OCI-LY7 (cell line): ENCODE measurements around the gene PARVG. TPM values are rescaled to one million over a fixed set of nuclear protein-coding genes. Genes with fewer than 3 reads are reported as not detected.

Experiments
- BruUV-seq: library from RNA; stranded (reverse); fragments of 400-500 nt; replicated peaks from 2 replicates; lab custom pipeline; 2021; lab: Mats Ljungman, UMichigan
- CTCF ChIA-PET: fragments of 300-600 bp; sonication (Branson Sonifier 250); formaldehyde crosslinking; loops from one replicate; lab custom pipeline; 2022; ENCODE audit warnings: antibody characterized with exemption; ENCODE audit not compliant: unreplicated experiment; lab: Charles Lee
- POLR2A ChIA-PET: fragments of 300-600 bp; sonication (Branson Sonifier 250); formaldehyde crosslinking; loops from one replicate; lab custom pipeline; 2022; ENCODE audit warnings: antibody characterized with exemption; lab: Charles Lee
- DNase-seq: peaks from one replicate; pipeline ENCODE4 v3.0.0-alpha.2; 2015; ENCODE audit warnings: low spot score
- H2AFZ ChIP-seq: fragments of 200-600 bp; sonication (generic), shearing (Covaris generic); 2 replicates; pipeline ENCODE4 v1.6.1; 2014; ENCODE audit warnings: mild to moderate bottlenecking, antibody characterized with exemption, low read length, moderate library complexity
- H3K27ac ChIP-seq: fragments of 200-600 bp; sonication (generic); 2 replicates; pipeline ENCODE4 v1.5.1; 2014; ENCODE audit warnings: mixed run types, low read depth, mild to moderate bottlenecking, moderate library complexity, low read length, inconsistent platforms; ENCODE audit not compliant: poor library complexity, severe bottlenecking
- H3K36me3 ChIP-seq: fragments of 200-600 bp; sonication (generic); 2 replicates; pipeline ENCODE4 v1.6.1; 2014; ENCODE audit warnings: mild to moderate bottlenecking, antibody characterized with exemption, low read length, moderate library complexity, mixed read lengths; ENCODE audit not compliant: insufficient read depth
- H3K4me1 ChIP-seq: fragments of 200-600 bp; sonication (generic); 2 replicates; pipeline ENCODE4 v1.5.1; 2014; ENCODE audit warnings: mild to moderate bottlenecking, low read length; ENCODE audit not compliant: insufficient read depth, poor library complexity, severe bottlenecking
- H3K4me2 ChIP-seq: fragments of 200-600 bp; sonication (generic); 2 replicates; pipeline ENCODE4 v1.6.1; 2014; ENCODE audit warnings: mild to moderate bottlenecking, low read length
- H3K4me3 ChIP-seq: fragments of 200-600 bp; sonication (generic); 2 replicates; pipeline ENCODE4 v1.5.1; 2014; ENCODE audit warnings: mild to moderate bottlenecking, low read depth, low read length; ENCODE audit not compliant: poor library complexity, severe bottlenecking
- H3K79me2 ChIP-seq: fragments of 200-600 bp; sonication (generic); 2 replicates; pipeline ENCODE4 v1.6.1; 2016; ENCODE audit warnings: low read depth, mild to moderate bottlenecking, low read length, moderate library complexity, mixed read lengths; ENCODE audit not compliant: insufficient read depth
- H3K9me2 ChIP-seq: fragments of 200-600 bp; sonication (generic); 2 replicates; pipeline ENCODE4 v1.6.1; 2016; ENCODE audit warnings: mild to moderate bottlenecking, low read length, mixed read lengths; ENCODE audit not compliant: insufficient read depth
- H3K9me3 ChIP-seq: fragments of 200-600 bp; sonication (generic); 2 replicates; pipeline ENCODE4 v1.6.1; 2014; ENCODE audit warnings: mild to moderate bottlenecking, mixed run types, low read length, mixed read lengths
- H4K20me1 ChIP-seq: fragments of 200-600 bp; sonication (generic); 2 replicates; pipeline ENCODE4 v1.6.1; 2014; ENCODE audit warnings: mild to moderate bottlenecking, antibody characterized with exemption, low read length, moderate library complexity, mixed read lengths; ENCODE audit not compliant: insufficient read depth
- EZH2phosphoT487 ChIP-seq: fragments of 200-600 bp; sonication (generic); IDR thresholded peaks from 2 replicates; pipeline ENCODE4 v1.6.1; 2018; ENCODE audit warnings: low read depth, borderline replicate concordance, mild to moderate bottlenecking, mixed run types, antibody characterized with exemption, low read length, moderate library complexity, mixed read lengths
- intact Hi-C: fragments of 100-400 bp; cut with micrococcal nuclease; formaldehyde crosslinking; loops from one replicate; pipeline ENCODE4 v1.10.0; 2022; ENCODE audit not compliant: unreplicated experiment
- total RNA-seq, 2 experiments: library from RNA; depleted of rRNA in 1 of 2; stranded (reverse); fragments of >200 nt in 1 of 2; shearing (Covaris generic) in 1 of 2; gene quantifications; 2 replicates each; pipeline ENCODE4 v1.2.3, GENCODE V29; 2014 to 2022
- TF ChIP-seq, protein P1 (sequence below): fragments of 200-600 bp; sonication (generic); conservative IDR thresholded peaks from 2 replicates; pipeline ENCODE4 v1.5.1; 2014; ENCODE audit warnings: mild to moderate bottlenecking, antibody characterized with exemption, low read length, moderate library complexity, mixed read lengths

The PARVG gene
- total RNA-seq, 2 experiments from 2014 or later, result 0.85 to 7.7 TPM

DNA sequence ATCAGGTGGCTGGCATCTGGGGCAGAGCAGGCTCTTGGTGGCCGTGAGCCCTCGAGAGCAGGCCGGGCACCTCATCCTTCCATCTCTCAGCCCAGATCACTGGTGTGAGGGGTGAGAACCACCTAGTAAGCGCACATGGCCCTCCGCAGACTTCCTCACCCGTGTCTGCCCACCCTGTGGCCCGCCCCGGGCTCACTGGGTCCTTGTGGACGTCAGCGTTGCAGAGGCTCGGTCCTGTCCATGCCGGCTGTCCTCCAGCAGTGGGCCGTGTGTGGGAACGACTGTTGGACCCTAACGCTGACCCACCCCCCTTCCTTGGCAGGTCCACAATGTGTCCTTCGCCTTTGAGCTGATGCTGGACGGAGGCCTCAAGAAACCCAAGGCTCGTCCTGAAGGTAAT is 17.2 kb upstream of the PARVG start:
- Histone ChIP-seq H3K27ac (no peak overlapping the region), H3K9me3 (no peaks in the 10 kb centered on the region), H4K20me1 (no peaks in the 10 kb centered on the region), H3K9me2 (no peaks in the 10 kb centered on the region), H3K4me3 (no peak overlapping the region), H3K4me1 (no peaks in the 10 kb centered on the region), H3K4me2 (no peak overlapping the region), H3K36me3 (no peaks in the 10 kb centered on the region), H2AFZ (no peak overlapping the region), H3K79me2 (no peaks in the 10 kb centered on the region)
- intact Hi-C loops, result no loop called here
- CTCF ChIA-PET, result no interaction called here
- POLR2A ChIA-PET, result no interaction called here
- no peak for TF ChIP-seq EZH2phosphoT487
- TF ChIP-seq, protein P1, sequence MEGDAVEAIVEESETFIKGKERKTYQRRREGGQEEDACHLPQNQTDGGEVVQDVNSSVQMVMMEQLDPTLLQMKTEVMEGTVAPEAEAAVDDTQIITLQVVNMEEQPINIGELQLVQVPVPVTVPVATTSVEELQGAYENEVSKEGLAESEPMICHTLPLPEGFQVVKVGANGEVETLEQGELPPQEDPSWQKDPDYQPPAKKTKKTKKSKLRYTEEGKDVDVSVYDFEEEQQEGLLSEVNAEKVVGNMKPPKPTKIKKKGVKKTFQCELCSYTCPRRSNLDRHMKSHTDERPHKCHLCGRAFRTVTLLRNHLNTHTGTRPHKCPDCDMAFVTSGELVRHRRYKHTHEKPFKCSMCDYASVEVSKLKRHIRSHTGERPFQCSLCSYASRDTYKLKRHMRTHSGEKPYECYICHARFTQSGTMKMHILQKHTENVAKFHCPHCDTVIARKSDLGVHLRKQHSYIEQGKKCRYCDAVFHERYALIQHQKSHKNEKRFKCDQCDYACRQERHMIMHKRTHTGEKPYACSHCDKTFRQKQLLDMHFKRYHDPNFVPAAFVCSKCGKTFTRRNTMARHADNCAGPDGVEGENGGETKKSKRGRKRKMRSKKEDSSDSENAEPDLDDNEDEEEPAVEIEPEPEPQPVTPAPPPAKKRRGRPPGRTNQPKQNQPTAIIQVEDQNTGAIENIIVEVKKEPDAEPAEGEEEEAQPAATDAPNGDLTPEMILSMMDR, result no peak
- no peak for DNase-seq
- BruUV-seq, result no TSS peak

DNA sequence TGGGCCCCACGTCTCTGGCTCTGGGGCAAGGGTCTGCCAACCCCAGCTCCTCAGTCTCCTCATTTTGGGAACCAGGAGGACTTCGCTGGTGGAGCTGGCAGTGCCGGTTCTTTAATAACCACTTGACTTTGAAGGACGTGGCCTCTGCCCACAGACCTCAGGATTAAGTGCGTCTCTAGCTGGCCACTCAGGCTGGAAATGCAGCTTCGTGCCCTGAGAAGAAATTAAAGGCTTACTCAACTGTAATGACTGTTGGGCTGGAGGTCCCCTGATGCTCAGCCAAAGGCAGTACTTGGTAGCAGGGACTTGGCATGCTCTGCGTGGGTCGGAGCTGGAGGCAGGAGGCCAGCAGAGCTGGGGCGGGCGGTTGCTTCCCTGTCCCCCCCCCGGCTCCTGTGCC is 16.7 kb upstream of the PARVG start:
- ChIA-PET POLR2A (no interaction called here), CTCF (no interaction called here)
- Histone ChIP-seq H3K9me3 (no peaks in the 10 kb centered on the region), H3K4me2 (no peak overlapping the region), H3K4me3 (no peak overlapping the region), H2AFZ (no peak overlapping the region), H3K79me2 (no peaks in the 10 kb centered on the region), H3K4me1 (no peaks in the 10 kb centered on the region), H3K36me3 (no peaks in the 10 kb centered on the region), H3K27ac (no peak overlapping the region), H4K20me1 (no peaks in the 10 kb centered on the region), H3K9me2 (no peaks in the 10 kb centered on the region)
- TF ChIP-seq EZH2phosphoT487, result no peak
- TF ChIP-seq, protein P1, result no peak
- no peak for DNase-seq
- BruUV-seq, result no TSS peak
- intact Hi-C loops, result no loop called here

DNA sequence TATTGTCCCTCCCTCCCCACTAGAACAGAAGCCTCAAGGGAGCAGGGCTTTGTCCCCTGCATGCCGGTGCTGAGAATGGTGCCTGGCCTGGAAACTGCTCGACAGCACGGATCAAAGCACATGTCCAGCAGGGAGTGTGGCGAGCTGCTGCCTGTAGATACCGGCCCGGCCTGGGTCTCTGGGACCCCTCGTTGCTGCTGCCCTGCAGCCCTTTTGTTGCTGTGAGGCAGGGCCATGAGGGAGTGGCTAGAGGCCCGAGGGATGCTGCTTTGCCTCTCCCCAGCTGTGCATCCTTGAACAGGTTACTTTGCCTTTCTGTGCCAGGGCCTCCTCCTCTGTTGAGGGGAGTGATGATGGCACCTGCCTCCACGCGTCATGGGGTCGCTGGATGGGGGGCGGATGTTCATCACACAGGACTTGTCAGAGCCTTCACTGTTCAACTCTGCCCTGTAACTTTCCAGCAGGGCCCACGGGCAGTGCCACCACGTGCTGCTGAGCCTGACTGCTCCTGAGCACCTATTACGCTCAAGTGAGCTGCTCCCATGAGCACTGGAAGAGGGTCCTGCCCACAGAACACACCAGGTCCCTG is 15.3 kb upstream of the PARVG start:
- no peak overlapping the region for H3K27ac ChIP-seq
- H3K4me3 ChIP-seq, result no peak overlapping the region
- no peaks in the 10 kb centered on the region for H3K4me1 ChIP-seq
- no peaks in the 10 kb centered on the region for H3K9me2 ChIP-seq
- DNase-seq, result no peak
- intact Hi-C loops, result no loop called here
- no TSS peak for BruUV-seq
- POLR2A ChIA-PET, result no interaction called here
- H2AFZ ChIP-seq, result no peak overlapping the region
- no peaks in the 10 kb centered on the region for H3K79me2 ChIP-seq
- TF ChIP-seq, protein P1, result no peak
- no peak for TF ChIP-seq EZH2phosphoT487
- H3K9me3 ChIP-seq, result no peaks in the 10 kb centered on the region
- no peaks in the 10 kb centered on the region for H3K36me3 ChIP-seq
- H4K20me1 ChIP-seq, result no peaks in the 10 kb centered on the region
- CTCF ChIA-PET, result no interaction called here
- H3K4me2 ChIP-seq, result no peak overlapping the region
